Endothelial cell of umbilical vein (primary cell): ENCODE measurements around the gene SYCP2.
"Not testable (repeated sequence)": the region's sequence is repeated elsewhere in the genome, so short reads cannot be mapped to it uniquely, and the experiment has no call there.

ENCODE experiments used
- EZH2 ChIP-seq: IDR thresholded peaks from 2 replicates; pipeline ENCODE4 v1.6.1; 2012; ENCODE audit warnings: borderline replicate concordance, low read depth, mild to moderate bottlenecking, moderate library complexity, low read length, inconsistent platforms; ENCODE audit not compliant: severe bottlenecking
- JUN ChIP-seq: IDR thresholded peaks from 2 replicates; pipeline ENCODE4 v1.6.1; 2011; ENCODE audit warnings: borderline replicate concordance, low read depth; ENCODE audit not compliant: insufficient read length, insufficient read depth
- MAX ChIP-seq: IDR thresholded peaks from 2 replicates; pipeline ENCODE4 v1.6.1; 2011; ENCODE audit not compliant: insufficient read depth, insufficient read length
- POLR2A ChIP-seq: IDR thresholded peaks from 2 replicates; pipeline ENCODE4 v1.6.1; 2012; ENCODE audit warnings: low read depth, mild to moderate bottlenecking, control low read depth, low read length
- TF ChIP-seq, protein P1 (sequence below), 2 donors: IDR thresholded peaks; 1 replicate in 1 of 2; 2 replicates in 1 of 2; pipeline ENCODE4 v1.5.1; 2011; ENCODE audit warnings: low read length in 2 of 2, mild to moderate bottlenecking in 2 of 2, moderate library complexity in 2 of 2, control low read depth in 1 of 2, inconsistent platforms in 1 of 2, low read depth in 1 of 2; ENCODE audit not compliant: insufficient read depth in 1 of 2; ENCODE audit errors: extremely low read depth in 1 of 2

DNA sequence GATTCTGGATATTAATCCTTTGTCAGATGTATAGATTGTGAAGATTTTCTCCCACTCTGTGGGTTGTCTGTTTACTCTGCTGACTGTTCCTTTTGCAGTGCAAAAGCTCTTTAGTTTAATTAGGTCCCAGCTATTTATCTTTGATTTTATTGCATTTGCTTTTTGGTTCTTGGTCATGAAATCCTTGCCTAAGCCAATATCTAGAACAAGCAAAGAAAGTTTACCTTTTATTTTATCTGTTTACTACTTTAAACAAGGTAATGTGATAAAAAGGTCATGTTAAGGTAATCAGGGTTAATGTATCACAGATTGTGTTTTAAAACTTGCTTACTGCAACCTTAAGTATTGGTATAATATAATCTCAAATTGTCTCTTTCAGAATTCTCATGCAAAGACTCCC lies 24.1 kb upstream of the SYCP2 start:
- TF ChIP-seq, protein P1, sequence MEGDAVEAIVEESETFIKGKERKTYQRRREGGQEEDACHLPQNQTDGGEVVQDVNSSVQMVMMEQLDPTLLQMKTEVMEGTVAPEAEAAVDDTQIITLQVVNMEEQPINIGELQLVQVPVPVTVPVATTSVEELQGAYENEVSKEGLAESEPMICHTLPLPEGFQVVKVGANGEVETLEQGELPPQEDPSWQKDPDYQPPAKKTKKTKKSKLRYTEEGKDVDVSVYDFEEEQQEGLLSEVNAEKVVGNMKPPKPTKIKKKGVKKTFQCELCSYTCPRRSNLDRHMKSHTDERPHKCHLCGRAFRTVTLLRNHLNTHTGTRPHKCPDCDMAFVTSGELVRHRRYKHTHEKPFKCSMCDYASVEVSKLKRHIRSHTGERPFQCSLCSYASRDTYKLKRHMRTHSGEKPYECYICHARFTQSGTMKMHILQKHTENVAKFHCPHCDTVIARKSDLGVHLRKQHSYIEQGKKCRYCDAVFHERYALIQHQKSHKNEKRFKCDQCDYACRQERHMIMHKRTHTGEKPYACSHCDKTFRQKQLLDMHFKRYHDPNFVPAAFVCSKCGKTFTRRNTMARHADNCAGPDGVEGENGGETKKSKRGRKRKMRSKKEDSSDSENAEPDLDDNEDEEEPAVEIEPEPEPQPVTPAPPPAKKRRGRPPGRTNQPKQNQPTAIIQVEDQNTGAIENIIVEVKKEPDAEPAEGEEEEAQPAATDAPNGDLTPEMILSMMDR (IDR thresholded peaks at IDR 0.05; ENCODE audit: extremely low read depth in 1 of 2, insufficient read depth in 1 of 2, low read depth in 1 of 2, low read length in 2 of 2) = not testable (repeated sequence)
- not testable (repeated sequence) for TF ChIP-seq MAX, POLR2A, JUN, EZH2
